H7 (cell line): Measurements from ENCODE around the gene VAT1L. TPM values are rescaled to one million over a fixed set of nuclear protein-coding genes. Genes with fewer than 3 reads are reported as not detected.

Source experiments
- DNase-seq: peaks from one replicate; pipeline ENCODE4 v3.0.0; 2012
- H3K27me3 ChIP-seq: 2 replicates; pipeline ENCODE4 v1.6.0; 2011; ENCODE audit warnings: mild to moderate bottlenecking, low read length; ENCODE audit not compliant: control insufficient read depth, insufficient read depth
- H3K36me3 ChIP-seq: replicated peaks from 2 replicates; pipeline ENCODE4 v1.5.1; 2011; ENCODE audit warnings: low read length; ENCODE audit not compliant: control insufficient read depth, insufficient read depth
- H3K4me3 ChIP-seq: 2 replicates; pipeline ENCODE4 v1.5.1; 2011; ENCODE audit warnings: low read depth, mild to moderate bottlenecking, control low read depth, low read length, moderate library complexity; ENCODE audit not compliant: insufficient read depth
- total RNA-seq: library from RNA; depleted of rRNA; stranded (reverse); fragments of >200 nt; shearing (Covaris generic); gene quantifications from 2 replicates; pipeline ENCODE4 v1.2.3, GENCODE V29; 2014

The VAT1L gene
- total RNA-seq, 1 experiment from 2014 or later, result 19.5 TPM

GRCh38 chr16:77767211-77767610, 21.2 kb upstream of the VAT1L start:
- Histone ChIP-seq H3K36me3 (no peaks in the 10 kb centered on the region), H3K4me3 (no peak overlapping the region), H3K27me3 (no peaks in the 10 kb centered on the region)
- DNase-seq, result no peak

DNA sequence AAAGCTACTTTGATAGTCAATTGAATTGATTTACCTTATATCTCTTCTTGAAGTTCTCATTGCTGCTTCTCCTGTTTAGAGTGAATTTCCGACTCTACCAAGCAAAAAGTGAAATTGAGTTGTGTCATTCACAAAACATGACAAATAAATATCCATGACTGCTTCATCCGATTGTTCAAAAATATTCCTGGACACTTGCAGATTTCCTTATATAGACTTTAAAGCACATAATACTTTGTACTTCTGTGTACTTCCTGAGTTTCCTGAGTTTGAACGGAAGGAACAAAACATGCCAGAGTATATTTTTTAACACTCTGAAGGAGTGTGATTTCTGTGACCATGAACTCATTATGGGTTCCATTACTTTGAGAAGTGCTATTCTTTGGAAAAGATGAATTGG, 20.5 kb upstream of the VAT1L start:
- Histone ChIP-seq H3K36me3 (no peaks in the 10 kb centered on the region), H3K27me3 (no peaks in the 10 kb centered on the region), H3K4me3 (no peak overlapping the region)
- DNase-seq, result no peak

- no peak for DNase-seq
- no peaks in the 10 kb centered on the region for H3K36me3 ChIP-seq
- no peak overlapping the region for H3K4me3 ChIP-seq
- no peaks in the 10 kb centered on the region for H3K27me3 ChIP-seq
Measured at GRCh38 chr16:77775911-77776909, 12.2 kb upstream of the VAT1L start.

GRCh38 chr16:77777745-77778144, 10.6 kb upstream of the VAT1L start:
- Histone ChIP-seq H3K4me3 (no peak overlapping the region), H3K27me3 (no peaks in the 10 kb centered on the region), H3K36me3 (no peaks in the 10 kb centered on the region)
- DNase-seq, result no peak

DNA sequence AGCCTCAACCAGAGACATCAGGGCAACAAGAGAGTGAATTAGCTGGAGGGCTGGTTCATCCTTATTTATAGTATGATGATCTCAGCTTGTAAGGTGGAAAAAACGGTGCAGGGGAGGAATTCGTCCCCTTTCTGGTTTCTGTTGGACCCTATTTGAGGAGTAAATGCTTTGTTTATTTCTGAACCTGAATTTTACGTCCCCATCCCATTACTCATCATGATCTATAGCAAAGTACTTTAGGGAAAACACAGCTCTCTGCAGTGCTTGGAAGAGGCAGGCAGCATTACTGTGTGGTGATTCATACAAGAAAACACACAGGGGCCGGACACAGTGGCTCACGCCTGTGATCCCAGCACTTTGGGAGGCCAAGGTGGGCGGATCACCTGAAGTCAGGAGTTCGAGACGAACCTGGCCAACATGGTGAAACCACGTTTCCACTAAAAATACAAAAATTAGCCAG, 8.0 kb upstream of the VAT1L start:
- Histone ChIP-seq H3K4me3 (no peak overlapping the region), H3K27me3 (no peaks in the 10 kb centered on the region), H3K36me3 (no peaks in the 10 kb centered on the region)
- no peak for DNase-seq

DNA sequence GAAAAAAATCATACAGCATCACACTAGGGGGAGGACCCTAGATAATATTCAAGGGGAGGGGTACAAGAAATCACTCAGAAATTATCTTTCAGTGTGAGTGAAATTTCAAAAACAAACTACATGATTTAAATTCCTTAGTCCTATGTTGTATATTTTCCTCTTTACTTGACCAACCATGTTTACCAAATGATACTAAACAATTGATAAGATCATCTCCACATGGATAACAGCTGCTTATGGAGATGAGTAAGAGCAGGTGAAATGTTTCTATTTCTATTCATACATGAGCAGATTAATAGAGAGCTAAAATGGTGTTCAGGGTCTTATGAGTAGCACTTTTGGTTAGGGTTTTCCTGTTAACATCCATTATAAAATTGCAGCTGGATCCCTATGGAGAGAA, 7.3 kb upstream of the VAT1L start:
- DNase-seq, result no peak
- Histone ChIP-seq H3K4me3 (no peak overlapping the region), H3K36me3 (no peaks in the 10 kb centered on the region), H3K27me3 (no peaks in the 10 kb centered on the region; the same call in 1 of the 2 replicates)

DNA sequence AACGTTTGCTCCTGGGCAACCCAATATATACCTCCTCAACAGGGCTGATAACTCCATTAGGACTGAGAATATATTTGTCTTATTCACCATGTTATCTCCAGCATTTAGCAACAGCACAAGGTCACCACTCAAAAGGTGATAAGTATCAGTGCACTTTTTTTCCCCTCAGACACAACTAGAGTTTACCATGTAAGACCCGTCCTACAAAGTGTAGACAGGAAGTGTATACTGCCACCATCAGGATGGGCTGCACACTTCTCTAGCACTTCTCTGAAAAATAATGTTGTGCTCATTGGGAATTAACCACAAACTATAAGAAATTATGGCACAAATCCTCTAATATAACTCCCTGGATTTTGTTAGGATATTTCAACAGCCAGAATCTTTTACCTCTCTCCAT, 5.7 kb upstream of the VAT1L start:
- DNase-seq, result peak; percentile 53
- H3K4me3 ChIP-seq, result no peak overlapping the region
- no peaks in the 10 kb centered on the region for H3K36me3 ChIP-seq
- peaks cover 9% of the 10 kb centered on the region for H3K27me3 ChIP-seq

- Histone ChIP-seq H3K36me3 (no peaks in the 10 kb centered on the region), H3K4me3 (no peak overlapping the region), H3K27me3 (peaks cover 25% of the 10 kb centered on the region)
- DNase-seq, result peak; percentile 39
Measured at GRCh38 chr16:77784441-77785372, 3.7 kb upstream of the VAT1L start.

- no peak for DNase-seq
- H3K27me3 ChIP-seq, result peaks cover 32% of the 10 kb centered on the region
- H3K4me3 ChIP-seq, result no peak overlapping the region
- no peaks in the 10 kb centered on the region for H3K36me3 ChIP-seq
Measured at GRCh38 chr16:77785373-77785764, 3.0 kb upstream of the VAT1L start.

- no peak overlapping the region for H3K4me3 ChIP-seq
- H3K36me3 ChIP-seq, result no peaks in the 10 kb centered on the region
- DNase-seq, result no peak
- peaks cover 35% of the 10 kb centered on the region for H3K27me3 ChIP-seq
Measured at GRCh38 chr16:77786186-77786847, 2.0 kb upstream of the VAT1L start.

- no peak for DNase-seq
- Histone ChIP-seq H3K36me3 (no peaks in the 10 kb centered on the region), H3K4me3 (no peak overlapping the region), H3K27me3 (peaks cover 35% of the 10 kb centered on the region)
Measured at GRCh38 chr16:77787452-77787851, 912 bp upstream of the VAT1L start.

GRCh38 chr16:77789085-77790008, 983 bp downstream of the VAT1L start:
- Histone ChIP-seq H3K27me3 (peaks cover 35% of the 10 kb centered on the region), H3K4me3 (peak overlapping the region; percentile 71), H3K36me3 (no peaks in the 10 kb centered on the region)
- DNase-seq, result peak; percentile 48

DNA sequence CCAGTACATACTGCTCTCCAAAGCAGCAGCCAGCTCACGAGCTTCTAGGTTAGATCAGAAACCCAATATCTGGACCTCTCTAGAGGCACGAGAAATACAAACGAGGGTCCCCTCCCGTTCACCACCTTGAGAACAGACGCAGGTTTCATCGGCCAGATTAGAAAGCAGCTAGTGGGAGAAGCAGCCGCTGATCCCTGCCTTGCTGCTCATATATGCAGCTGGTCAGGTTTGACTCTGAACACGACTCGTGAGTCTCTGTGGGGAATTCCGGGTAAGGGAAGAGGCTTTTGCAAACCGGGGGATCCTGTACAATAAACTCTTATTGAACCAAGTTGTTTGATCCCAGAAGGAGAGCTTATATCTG, 1.6 kb downstream of the VAT1L start:
- no peak for DNase-seq
- H3K27me3 ChIP-seq, result peaks cover 35% of the 10 kb centered on the region
- H3K4me3 ChIP-seq, result peak overlapping the region; percentile 71

More for the DNA sequence above, 1.6 kb downstream of the VAT1L start:
- H3K36me3 ChIP-seq, result no peaks in the 10 kb centered on the region
